ELR (cell line): ENCODE measurements around the gene PROC.

Experiments used
- DNase-seq: peaks from one replicate; pipeline ENCODE4 v3.0.0-alpha.2; 2015; ENCODE audit warnings: low read depth

PROC gene

GRCh38 chr2:127456960-127457359 lies 38.7 kb downstream of the PROC start:
- no peak for DNase-seq

- DNase-seq = no peak
Observed at GRCh38 chr2:127462461-127462860, 44.2 kb downstream of the PROC start.

GRCh38 chr2:127463155-127463991 lies 45.1 kb downstream of the PROC start:
- DNase-seq = no peak

GRCh38 chr2:127464470-127465257 lies 46.4 kb downstream of the PROC start:
- DNase-seq = no peak

GRCh38 chr2:127465258-127465657 lies 47.0 kb downstream of the PROC start:
- DNase-seq = no peak

GRCh38 chr2:127469051-127469450 lies 50.8 kb downstream of the PROC start:
- no peak for DNase-seq

GRCh38 chr2:127469974-127470373 lies 51.7 kb downstream of the PROC start:
- no peak for DNase-seq

- DNase-seq = no peak
Observed at GRCh38 chr2:127471286-127471988, 53.2 kb downstream of the PROC start.

GRCh38 chr2:127472268-127472667 lies 54.0 kb downstream of the PROC start:
- no peak for DNase-seq

GRCh38 chr2:127475788-127476187 lies 57.6 kb downstream of the PROC start:
- no peak for DNase-seq
